GM10847 (cell line): ENCODE measurements around the gene ASTN1.

Experiments used
- POLR2A ChIP-seq: IDR thresholded peaks from 2 replicates; pipeline ENCODE4 v1.6.1; 2011; ENCODE audit not compliant: insufficient read length; ENCODE audit errors: extremely low read depth

ASTN1 gene

DNA sequence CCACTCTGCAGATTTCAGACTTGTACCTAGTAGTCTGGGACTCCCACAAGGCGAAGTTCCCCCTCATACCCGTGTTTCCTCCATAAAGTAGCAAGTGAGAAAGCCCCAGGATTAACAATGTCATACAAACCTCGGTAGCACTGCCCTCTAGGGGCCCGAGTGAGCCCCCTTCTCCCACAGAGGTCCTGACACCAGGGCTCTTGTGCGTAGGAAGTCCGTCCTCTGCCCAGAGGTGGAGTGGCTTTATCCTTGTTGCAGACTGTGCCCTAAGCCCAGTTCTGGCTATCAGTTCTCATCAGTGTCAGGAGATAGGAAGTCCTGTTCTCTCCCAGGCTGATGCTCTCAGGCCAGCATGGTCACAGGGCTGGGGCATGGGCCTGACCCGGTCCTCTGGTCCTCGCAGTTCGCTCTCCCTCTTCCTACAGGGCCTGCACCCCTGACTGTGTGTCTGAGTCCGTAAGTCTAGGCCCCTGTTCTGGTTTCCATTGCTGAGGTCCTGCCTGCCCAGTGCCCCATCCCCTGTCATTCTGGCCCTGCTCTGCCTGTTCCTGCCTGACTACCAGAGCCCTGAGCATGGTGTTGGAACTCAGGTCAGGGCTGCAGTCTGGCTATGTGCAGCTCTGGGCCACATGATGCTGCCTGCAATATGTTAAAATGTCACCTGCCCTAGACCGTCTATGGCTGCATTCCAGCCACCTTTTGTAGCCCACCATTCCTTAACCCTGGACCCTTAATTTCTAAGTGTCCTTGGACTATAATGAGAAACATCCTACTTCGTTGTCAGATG is 285.6 kb downstream of the ASTN1 start:
- no peak for TF ChIP-seq POLR2A

DNA sequence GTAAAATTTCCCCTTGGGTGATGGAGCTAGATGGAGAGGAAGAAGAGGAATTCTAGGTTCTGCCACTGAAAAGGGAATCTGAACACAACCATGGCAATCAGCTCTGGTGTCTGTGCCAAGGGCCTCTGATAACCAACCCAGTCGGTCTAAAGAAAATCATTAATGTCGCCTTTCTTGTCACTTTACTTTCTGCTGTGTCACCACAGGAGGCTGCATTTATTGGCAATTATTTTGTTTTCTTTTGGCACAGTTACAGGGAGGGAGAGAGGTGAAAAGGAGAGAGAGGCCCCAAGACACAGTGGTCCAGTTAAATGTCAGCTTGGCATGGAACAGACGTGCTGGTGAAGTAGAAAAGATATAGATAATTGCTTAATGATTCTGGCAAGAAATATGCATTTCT is 287.0 kb downstream of the ASTN1 start:
- TF ChIP-seq POLR2A, result no peak

DNA sequence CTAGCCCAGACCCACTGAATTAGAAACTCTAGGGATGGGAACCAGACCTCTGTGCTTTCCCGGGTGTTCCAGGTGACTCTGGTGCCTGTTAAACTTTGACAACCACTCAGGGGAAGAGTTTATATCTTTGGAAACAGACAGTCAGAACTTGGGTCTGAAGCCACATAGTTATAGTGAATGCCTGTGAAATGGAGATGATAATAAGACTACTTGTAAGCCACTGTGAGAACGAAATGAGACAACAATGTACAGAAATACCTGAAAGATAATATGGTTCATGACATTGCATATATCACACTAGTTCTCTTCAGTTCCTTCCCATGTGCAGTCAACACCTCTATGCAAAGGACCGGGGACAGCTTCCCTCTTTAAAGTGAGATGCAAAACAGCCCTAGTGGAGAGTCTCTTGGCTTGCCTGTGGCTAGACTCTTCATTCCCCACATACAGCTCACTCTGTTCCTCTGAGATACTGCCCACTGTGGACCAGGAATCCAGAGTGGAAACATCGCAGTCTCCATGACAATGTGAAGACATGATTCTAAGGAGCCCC is 287.5 kb downstream of the ASTN1 start:
- TF ChIP-seq POLR2A, result no peak

DNA sequence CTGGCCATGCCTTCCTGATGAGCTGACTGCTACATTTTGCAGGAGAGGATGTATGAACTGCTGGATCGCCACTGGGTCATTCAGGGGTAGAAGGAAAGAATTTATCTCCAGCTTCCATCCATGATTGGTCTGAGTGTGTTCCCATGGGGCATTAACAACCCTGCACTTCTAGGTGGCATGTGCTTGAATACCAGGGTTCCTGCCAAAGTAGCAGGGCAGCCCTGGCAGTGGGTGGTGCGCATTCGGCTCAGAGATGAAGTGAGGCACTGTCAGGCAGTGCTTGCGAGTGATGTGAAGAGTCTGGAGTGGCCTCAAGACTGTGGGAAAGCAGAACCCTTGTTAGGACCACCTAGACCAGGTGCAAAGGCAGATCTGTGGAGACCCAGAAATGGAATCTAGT is 294.9 kb downstream of the ASTN1 start:
- no peak for TF ChIP-seq POLR2A

DNA sequence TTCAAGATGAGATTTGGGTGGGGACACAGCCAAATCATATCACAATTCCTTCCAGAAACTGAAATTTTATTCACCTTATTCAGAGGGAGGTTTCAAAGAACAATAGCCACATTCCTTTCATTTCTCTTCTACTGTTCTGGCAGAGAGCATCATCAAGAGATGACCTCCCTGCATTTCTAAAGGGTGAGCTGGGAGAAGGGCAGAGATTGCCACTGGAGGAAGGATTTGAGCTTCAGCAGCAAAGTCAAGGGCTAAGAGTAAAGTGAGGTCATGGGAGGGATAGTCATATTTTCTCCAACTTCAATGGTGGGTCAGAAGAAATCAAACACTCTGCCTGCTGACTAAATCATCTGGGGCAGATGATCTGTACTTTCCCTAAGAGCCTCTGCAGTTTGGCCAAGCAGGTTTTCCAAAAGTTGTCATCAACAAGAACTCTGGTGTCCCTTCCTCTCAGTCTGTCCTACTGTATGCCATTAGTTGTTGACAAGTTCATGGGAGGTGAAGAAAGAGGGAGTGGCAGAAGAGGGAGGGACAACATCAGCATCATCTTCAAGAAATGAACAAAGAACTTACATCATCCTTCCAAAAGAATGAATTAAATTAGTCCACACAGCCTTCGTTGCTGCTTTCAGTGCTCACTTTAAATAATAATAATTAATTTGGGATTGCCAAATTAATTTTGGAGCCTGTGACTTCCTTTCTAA is 298.3 kb downstream of the ASTN1 start:
- TF ChIP-seq POLR2A, result no peak

DNA sequence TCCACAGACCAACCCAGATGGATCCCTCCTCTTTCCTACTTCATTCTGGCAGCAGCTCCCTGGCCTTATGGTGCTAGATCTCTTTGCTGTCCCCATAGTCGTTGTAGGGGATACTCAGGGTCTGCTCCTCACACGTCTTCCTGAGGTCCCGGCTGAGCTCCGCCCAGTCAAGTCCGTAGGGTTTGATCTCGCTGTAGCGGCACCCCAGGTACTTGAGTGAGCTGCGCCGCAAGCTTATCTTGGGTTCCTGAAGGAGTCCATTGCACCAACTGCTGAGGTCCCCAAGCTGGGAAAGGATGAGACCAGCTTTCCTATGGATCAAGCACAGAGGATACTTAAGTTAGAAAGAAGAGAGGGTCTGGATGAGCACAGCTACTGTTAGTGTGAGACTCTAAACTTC is 300.3 kb downstream of the ASTN1 start:
- no peak for TF ChIP-seq POLR2A

DNA sequence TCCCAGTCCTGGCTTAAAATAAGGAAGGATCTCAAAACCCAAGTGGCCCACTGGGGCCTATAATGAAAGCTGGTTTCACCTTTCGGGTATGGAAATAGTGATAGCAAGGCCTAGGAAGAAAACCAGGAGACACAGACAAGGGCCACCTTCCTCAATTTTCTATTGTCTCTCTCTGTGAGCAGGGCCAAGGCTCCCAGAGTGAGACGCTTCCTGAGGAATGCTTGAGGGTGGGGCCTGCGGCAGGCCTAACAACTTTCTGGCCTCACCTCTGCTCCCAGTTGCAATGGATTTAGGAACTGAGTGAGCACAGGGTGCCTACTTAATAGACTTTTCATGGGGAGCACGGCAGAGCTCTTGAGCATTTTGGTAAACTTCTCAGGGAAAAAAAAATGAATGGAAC is 300.9 kb downstream of the ASTN1 start:
- TF ChIP-seq POLR2A, result no peak

DNA sequence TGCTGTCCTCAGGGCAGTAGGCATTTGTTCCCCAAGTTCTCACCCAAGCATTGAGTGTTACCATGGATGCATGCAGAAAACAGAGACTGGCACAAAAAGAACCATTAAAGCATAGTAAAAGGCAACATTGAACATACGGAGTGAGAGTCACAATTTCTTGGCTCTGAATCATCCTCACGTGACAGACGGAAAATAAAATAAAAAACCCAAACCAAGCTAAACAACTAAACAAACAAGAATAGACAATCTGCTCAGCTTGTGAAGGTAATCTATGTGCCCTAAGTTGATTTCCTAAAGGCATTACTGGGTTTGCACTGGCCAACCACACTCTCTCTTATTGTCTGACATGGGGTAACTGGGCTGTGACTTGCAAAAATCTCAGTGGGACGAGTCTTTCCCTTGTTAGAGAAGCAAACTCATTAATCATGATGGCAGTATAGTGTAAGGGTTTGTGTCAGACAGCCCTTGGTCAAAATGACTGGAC is 306.0 kb downstream of the ASTN1 start:
- no peak for TF ChIP-seq POLR2A

DNA sequence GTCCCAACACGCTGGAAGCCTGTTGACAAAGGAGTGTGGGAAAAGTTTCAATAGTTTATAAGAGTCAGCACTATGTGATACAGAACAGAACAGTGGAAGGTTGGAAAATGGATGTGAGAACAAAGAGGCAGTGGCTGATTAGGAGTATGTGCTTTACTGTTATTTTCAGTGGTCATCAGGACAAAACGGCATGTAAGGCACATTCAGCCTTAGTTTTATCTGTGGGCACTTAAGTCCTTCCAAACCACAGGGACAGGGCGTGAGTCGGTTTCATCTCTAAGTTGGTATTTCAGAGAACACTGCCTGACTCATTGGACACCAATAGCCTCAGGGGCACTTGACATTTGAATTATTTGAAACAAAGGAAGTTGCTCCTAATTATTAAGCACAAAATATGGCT is 306.9 kb downstream of the ASTN1 start:
- TF ChIP-seq POLR2A, result no peak

DNA sequence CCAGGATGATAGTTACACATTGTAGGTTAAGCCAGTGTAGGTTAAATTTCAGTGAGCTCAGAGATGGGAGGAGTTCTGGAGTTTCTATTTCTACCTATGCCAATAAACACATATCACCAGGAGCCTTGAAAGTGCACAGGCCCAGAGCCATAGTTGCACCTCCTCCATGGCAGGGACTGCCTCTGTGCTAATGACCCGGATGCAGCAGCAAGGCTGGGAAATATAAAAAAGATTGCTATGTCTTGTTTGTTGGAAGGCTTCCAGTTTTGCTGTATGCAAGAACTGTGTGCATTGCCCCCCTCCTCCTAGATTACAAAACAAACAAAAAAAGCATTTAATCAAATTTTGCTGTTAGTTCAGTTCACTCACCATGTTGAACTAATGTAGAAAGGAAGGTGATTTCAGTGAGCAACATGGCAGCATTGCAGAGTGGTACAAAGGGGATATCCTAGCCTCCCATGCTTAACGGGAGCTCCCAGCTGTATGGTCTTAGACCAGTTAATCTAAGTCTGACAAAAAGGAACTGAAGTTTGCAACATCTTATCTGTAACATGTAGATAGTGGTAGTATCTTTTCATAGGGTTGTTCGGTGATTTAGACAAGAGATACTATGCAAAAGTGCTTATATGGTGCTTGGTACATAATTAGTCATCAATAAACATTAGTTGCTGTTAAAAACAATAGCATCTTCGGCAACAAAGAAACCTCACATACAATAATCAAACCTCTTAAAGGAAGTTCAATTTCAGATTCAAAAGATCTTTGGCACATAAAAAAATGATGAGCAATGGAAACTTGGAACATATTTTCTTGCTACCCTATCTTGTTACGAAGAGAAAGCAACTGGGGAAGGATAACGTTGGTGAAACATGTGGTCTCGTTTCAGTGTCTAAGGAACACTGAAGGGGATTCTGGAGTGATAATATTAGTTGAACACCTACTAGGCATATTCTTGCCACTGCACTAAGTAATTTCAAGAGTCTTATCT is 309.5 kb downstream of the ASTN1 start:
- TF ChIP-seq POLR2A, result no peak

DNA sequence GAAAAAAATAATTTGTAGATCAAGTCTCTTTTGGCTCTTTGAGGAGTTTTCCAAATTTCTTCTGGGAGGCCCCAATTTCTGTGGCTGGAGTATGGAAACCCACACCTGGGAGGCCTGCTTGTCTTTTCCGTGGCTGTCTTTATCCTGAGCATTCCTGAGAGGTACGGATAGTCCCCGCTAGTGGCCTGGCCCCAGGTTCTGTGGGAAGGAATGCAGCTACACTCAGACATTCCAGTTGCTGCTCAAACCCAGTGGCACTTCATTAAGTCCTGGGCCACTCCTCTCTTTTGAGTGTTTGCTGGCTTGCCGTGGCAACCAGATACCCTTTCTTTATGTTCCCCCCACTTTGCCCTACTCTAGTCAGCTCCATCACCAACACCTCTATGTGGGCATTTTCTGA is 310.4 kb downstream of the ASTN1 start:
- no peak for TF ChIP-seq POLR2A

DNA sequence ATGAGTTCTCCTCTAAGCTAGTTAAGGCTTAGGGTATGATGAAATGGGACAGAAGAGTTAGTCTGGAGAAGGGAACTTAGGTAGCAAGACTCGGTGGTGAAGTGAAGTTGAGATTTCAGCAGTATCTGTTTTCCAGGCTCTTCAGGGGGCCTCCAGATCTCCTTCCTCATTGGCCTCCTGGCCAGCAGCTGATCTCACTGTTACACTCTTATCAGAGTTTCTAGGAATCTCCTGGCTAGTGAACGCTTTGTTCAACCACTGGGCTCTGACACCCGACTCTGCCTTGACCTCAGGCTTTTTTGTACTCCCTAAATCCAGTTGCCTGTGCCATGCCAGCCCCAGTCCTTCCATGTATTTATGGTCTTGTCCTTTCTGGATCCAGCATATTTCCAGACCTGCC is 311.0 kb downstream of the ASTN1 start:
- TF ChIP-seq POLR2A, result no peak

DNA sequence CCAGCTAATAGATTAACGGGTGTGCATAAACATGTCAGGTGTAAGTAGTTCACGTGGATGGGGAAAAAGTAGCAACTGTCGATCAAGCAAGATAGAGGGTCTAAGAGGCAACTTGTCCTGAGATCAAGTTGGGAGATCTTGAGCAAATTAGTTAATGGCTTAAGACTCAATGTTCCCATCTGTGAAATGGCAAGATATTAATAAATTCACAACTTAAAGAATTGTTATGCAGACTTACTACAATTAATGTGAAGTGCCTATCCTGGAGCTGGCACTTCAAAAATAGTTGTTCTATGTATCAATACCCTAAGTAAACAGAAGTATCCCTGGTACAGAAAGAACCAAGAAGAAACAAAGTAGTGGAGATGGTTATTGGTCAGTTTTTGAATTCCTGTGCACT is 312.4 kb downstream of the ASTN1 start:
- no peak for TF ChIP-seq POLR2A

DNA sequence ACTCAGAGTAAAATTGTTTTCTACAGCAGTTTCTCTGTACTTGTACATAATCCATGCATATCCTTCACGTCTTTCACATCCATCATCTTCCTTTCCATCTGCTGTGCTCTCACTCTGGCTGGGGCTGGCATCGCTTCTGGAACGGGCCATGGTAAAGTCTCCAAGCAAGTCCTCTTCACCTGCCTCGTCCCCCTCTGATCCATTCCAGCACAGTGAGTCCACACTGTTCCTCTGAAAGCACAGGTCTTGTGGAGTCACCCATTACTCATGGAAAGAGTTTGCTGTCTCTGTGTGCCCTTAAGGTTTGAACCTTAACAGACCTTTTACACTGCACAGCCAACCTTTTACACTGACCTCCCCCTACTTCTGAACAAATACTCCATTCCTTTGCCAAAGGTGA is 313.6 kb downstream of the ASTN1 start:
- no peak for TF ChIP-seq POLR2A

DNA sequence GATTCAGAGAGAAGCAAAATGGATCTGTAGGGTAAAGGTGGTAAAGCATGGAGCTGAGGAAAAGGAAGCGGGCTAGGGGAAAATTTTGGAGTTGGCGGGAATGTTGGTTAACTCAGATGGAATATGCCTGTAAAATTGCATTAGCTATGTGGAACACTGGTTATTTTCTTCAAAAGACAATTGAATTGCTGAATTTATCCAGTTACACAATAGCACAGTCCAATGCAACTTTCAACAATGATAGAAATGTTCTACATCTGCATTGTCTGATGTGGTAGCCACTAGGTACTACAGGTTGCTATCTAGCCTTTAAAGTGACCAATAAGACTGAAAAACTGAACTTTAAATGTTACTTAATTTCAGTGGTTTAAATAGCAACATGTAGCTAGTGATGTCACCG is 315.2 kb downstream of the ASTN1 start:
- TF ChIP-seq POLR2A, result no peak

DNA sequence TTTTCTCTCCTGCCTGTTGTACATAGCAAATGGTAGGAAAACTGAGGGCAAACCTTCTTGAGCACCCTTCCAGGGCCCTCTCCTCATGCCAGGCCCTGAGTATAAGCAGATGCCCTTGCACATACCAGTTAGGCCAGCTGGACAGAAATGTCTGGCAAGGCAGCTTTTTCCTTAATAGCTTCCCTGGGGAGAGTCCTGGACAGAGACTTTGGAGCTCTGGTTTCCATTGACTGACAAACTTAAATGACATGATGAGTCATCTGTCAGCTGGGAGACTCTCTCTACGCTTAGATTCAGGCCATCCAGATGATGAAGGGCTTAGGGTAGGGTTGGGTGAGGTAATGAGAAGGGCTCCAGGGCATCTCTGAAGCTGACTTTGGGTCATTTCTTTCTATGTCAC is 317.5 kb downstream of the ASTN1 start:
- TF ChIP-seq POLR2A, result no peak
